NCI-H1105 (cell line): ENCODE measurements around the gene FOSL1.

Experiments used
- DNase-seq: peaks from one replicate; lab custom pipeline; 2025; lab: John Stamatoyannopoulos, UW

Gene FOSL1

GRCh38 chr11:65900125-65900898 lies at the start of gene FOSL1:
Gene FOSL1, minus strand, starts transcription at chr11:65900388. Its CDS starts 49 bp downstream, at chr11:65900339.
- DNase-seq, result peak; percentile 75

- DNase-seq, result no peak
Measured at GRCh38 chr11:65947603-65948125, 47.5 kb upstream of the FOSL1 start.

- no peak for DNase-seq
Measured at GRCh38 chr11:65947133-65947532, 46.9 kb upstream of the FOSL1 start.

- DNase-seq, result no peak
Measured at GRCh38 chr11:65946655-65947054, 46.5 kb upstream of the FOSL1 start.

- no peak for DNase-seq
Measured at GRCh38 chr11:65945941-65946558, 45.9 kb upstream of the FOSL1 start.

GRCh38 chr11:65945430-65945911 lies 45.3 kb upstream of the FOSL1 start, which contains the start of gene TSGA10IP:
Gene TSGA10IP, plus strand, starts transcription at chr11:65945480. Its CDS starts 196 bp downstream, at chr11:65945676.
- no peak for DNase-seq

GRCh38 chr11:65944767-65945166 lies 44.6 kb upstream of the FOSL1 start:
- DNase-seq, result no peak

- no peak for DNase-seq
Measured at GRCh38 chr11:65944191-65944590, 44.0 kb upstream of the FOSL1 start.

GRCh38 chr11:65942531-65942930 lies 42.3 kb upstream of the FOSL1 start:
- no peak for DNase-seq

GRCh38 chr11:65941720-65942310 lies 41.6 kb upstream of the FOSL1 start:
- no peak for DNase-seq

- DNase-seq, result no peak
Measured at GRCh38 chr11:65937766-65938165, 37.6 kb upstream of the FOSL1 start.

- no peak for DNase-seq
Measured at GRCh38 chr11:65934014-65934413, 33.8 kb upstream of the FOSL1 start.

- DNase-seq, result no peak
Measured at GRCh38 chr11:65932558-65932919, 32.4 kb upstream of the FOSL1 start.

GRCh38 chr11:65931773-65932557 lies 31.8 kb upstream of the FOSL1 start:
- DNase-seq, result no peak

GRCh38 chr11:65928667-65929066 lies 28.5 kb upstream of the FOSL1 start:
- DNase-seq, result no peak

GRCh38 chr11:65927904-65928397 lies 27.8 kb upstream of the FOSL1 start:
- DNase-seq, result no peak

- no peak for DNase-seq
Measured at GRCh38 chr11:65925397-65925796, 25.2 kb upstream of the FOSL1 start.

GRCh38 chr11:65922565-65922964 lies 22.4 kb upstream of the FOSL1 start:
- no peak for DNase-seq

GRCh38 chr11:65921876-65922275 lies 21.7 kb upstream of the FOSL1 start:
- DNase-seq, result no peak

- no peak for DNase-seq
Measured at GRCh38 chr11:65921033-65921555, 20.9 kb upstream of the FOSL1 start.

- no peak for DNase-seq
Measured at GRCh38 chr11:65920372-65920802, 20.2 kb upstream of the FOSL1 start.
